A673 (cell line): ENCODE results near the gene SOX6. TPM values are rescaled to one million over a fixed set of nuclear protein-coding genes. Genes with fewer than 3 reads are reported as not detected.

Source experiments
- BruUV-seq: library from RNA; stranded (reverse); fragments of 400-500 nt; replicated peaks from 2 replicates; lab custom pipeline; 2021; lab: Mats Ljungman, UMichigan
- CTCF ChIA-PET: fragments of 300-600 bp; sonication (Branson Sonifier 250); formaldehyde crosslinking; loops from one replicate; lab custom pipeline; 2022; ENCODE audit warnings: antibody characterized with exemption; lab: Charles Lee
- POLR2A ChIA-PET: fragments of 300-600 bp; sonication (Branson Sonifier 250); formaldehyde crosslinking; loops from one replicate; lab custom pipeline; 2022; ENCODE audit warnings: antibody characterized with exemption; ENCODE audit not compliant: low non-redundant PET; lab: Charles Lee
- DNase-seq: peaks from one replicate; pipeline ENCODE4 v3.0.0-alpha.2; 2015; ENCODE audit warnings: low spot score
- H3K27ac ChIP-seq: fragments of 200-600 bp; sonication (generic); 2 replicates; pipeline ENCODE4 v1.5.1; 2016; ENCODE audit warnings: mixed run types, low read depth, mild to moderate bottlenecking, mixed read lengths, antibody characterized with exemption, low read length; ENCODE audit not compliant: poor library complexity, severe bottlenecking
- H3K27me3 ChIP-seq: fragments of 200-600 bp; sonication (generic); replicated peaks from 2 replicates; pipeline ENCODE4 v1.6.1; 2017; ENCODE audit warnings: mixed run types, low read depth, mild to moderate bottlenecking, mixed read lengths, antibody characterized with exemption, low read length; ENCODE audit not compliant: insufficient read depth, poor library complexity
- H3K36me3 ChIP-seq: fragments of 200-600 bp; sonication (generic); 2 replicates; pipeline ENCODE4 v1.6.1; 2016; ENCODE audit warnings: mixed run types, mild to moderate bottlenecking, mixed read lengths, antibody characterized with exemption, low read length; ENCODE audit not compliant: insufficient read depth, poor library complexity, severe bottlenecking
- H3K4me1 ChIP-seq: fragments of 200-600 bp; sonication (generic); 2 replicates; pipeline ENCODE4 v1.6.1; 2017; ENCODE audit warnings: mixed run types, mild to moderate bottlenecking, mixed read lengths, antibody characterized with exemption, low read length; ENCODE audit not compliant: insufficient read depth, poor library complexity, severe bottlenecking
- H3K4me3 ChIP-seq: fragments of 200-600 bp; sonication (generic); 2 replicates; pipeline ENCODE4 v1.5.1; 2016; ENCODE audit warnings: low read depth, mixed run types, mild to moderate bottlenecking, mixed read lengths, low read length; ENCODE audit not compliant: poor library complexity, severe bottlenecking
- H3K9me3 ChIP-seq: fragments of 200-600 bp; sonication (generic); 2 replicates; pipeline ENCODE4 v1.6.1; 2016; ENCODE audit warnings: mixed run types, low read depth, mild to moderate bottlenecking, mixed read lengths, antibody characterized with exemption, low read length; ENCODE audit not compliant: poor library complexity, severe bottlenecking
- EZH2 ChIP-seq: fragments of 200-600 bp; sonication (generic); IDR thresholded peaks from 2 replicates; pipeline ENCODE4 v1.6.1; 2017; ENCODE audit warnings: borderline replicate concordance, low read depth, mild to moderate bottlenecking, mixed read lengths, antibody characterized with exemption, low read length; ENCODE audit not compliant: poor library complexity, severe bottlenecking
- intact Hi-C: fragments of 100-400 bp; cut with micrococcal nuclease; formaldehyde crosslinking; loops from one replicate; pipeline ENCODE4 v1.10.0; 2022; ENCODE audit not compliant: unreplicated experiment
- total RNA-seq: library from RNA; stranded (reverse); gene quantifications from 2 replicates; pipeline ENCODE4 v1.2.3, GENCODE V29; 2021
- TF ChIP-seq, protein P1 (sequence below): fragments of 300-800, 200-600 bp; sonication (generic); conservative IDR thresholded peaks from 2 replicates; pipeline ENCODE4 v1.5.1; 2017; ENCODE audit warnings: low read depth, mild to moderate bottlenecking, antibody characterized with exemption, low read length, moderate library complexity, mixed read lengths

The SOX6 gene
- total RNA-seq, 1 experiment from 2014 or later: 27.5 TPM

DNA sequence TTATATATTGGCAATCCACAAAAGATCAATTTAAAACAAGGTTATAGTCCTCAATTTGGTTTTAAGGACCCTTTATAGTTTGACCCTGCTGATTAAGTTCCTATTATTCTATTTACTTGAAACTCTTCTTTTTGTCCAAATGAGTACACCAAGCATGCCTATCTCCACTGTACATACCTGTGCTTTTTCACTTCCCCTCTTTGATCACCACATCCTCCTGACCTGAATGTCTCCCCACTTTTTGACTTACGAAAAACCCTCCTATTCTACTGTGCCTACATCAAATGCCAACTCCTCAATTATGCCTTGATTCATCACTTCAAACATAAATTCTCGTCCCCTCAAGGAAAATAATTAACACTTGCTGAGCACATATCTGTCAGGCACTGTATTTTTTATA lies 113.5 kb downstream of the SOX6 start:
- TF ChIP-seq, protein P1, sequence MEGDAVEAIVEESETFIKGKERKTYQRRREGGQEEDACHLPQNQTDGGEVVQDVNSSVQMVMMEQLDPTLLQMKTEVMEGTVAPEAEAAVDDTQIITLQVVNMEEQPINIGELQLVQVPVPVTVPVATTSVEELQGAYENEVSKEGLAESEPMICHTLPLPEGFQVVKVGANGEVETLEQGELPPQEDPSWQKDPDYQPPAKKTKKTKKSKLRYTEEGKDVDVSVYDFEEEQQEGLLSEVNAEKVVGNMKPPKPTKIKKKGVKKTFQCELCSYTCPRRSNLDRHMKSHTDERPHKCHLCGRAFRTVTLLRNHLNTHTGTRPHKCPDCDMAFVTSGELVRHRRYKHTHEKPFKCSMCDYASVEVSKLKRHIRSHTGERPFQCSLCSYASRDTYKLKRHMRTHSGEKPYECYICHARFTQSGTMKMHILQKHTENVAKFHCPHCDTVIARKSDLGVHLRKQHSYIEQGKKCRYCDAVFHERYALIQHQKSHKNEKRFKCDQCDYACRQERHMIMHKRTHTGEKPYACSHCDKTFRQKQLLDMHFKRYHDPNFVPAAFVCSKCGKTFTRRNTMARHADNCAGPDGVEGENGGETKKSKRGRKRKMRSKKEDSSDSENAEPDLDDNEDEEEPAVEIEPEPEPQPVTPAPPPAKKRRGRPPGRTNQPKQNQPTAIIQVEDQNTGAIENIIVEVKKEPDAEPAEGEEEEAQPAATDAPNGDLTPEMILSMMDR: no peak
- no peak for TF ChIP-seq EZH2
- no peaks in the 10 kb centered on the region for H3K27me3 ChIP-seq
- H3K9me3 ChIP-seq: peaks cover 6% of the 10 kb centered on the region
- H3K36me3 ChIP-seq: peaks cover 4% of the 10 kb centered on the region
- H3K27ac ChIP-seq: no peak overlapping the region
- no peaks in the 10 kb centered on the region for H3K4me1 ChIP-seq
- ChIA-PET POLR2A (no interaction called here), CTCF (no interaction called here)
- no TSS peak for BruUV-seq
- DNase-seq: no peak
- intact Hi-C loops: no loop called here
- no peak overlapping the region for H3K4me3 ChIP-seq

DNA sequence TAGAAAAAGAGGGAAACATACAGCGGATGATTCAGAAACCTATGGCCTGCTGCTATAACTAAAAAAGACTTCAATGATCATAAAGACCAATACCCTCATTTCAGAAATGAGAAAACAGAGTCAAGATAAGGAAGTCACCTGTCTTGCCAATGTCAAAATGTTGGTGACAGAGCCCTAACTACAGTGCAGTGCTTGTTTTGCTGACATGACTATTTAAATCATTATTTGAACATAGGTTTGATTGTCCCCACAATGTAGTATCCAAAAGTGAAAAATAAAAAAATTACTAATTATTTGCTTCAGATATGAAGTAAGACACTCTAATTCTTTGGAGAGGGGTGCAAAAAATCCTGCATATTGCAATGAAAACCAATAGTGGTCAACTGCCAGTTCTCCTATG lies 115.7 kb downstream of the SOX6 start:
- Histone ChIP-seq H3K9me3 (peaks cover under 1% of the 10 kb centered on the region), H3K36me3 (no peaks in the 10 kb centered on the region), H3K27me3 (no peaks in the 10 kb centered on the region), H3K4me3 (no peak overlapping the region), H3K4me1 (peaks cover 4% of the 10 kb centered on the region), H3K27ac (no peak overlapping the region)
- CTCF ChIA-PET: no interaction called here
- no TSS peak for BruUV-seq
- DNase-seq: no peak
- no peak for TF ChIP-seq EZH2
- TF ChIP-seq, protein P1: no peak
- POLR2A ChIA-PET: no interaction called here
- intact Hi-C loops: no loop called here

DNA sequence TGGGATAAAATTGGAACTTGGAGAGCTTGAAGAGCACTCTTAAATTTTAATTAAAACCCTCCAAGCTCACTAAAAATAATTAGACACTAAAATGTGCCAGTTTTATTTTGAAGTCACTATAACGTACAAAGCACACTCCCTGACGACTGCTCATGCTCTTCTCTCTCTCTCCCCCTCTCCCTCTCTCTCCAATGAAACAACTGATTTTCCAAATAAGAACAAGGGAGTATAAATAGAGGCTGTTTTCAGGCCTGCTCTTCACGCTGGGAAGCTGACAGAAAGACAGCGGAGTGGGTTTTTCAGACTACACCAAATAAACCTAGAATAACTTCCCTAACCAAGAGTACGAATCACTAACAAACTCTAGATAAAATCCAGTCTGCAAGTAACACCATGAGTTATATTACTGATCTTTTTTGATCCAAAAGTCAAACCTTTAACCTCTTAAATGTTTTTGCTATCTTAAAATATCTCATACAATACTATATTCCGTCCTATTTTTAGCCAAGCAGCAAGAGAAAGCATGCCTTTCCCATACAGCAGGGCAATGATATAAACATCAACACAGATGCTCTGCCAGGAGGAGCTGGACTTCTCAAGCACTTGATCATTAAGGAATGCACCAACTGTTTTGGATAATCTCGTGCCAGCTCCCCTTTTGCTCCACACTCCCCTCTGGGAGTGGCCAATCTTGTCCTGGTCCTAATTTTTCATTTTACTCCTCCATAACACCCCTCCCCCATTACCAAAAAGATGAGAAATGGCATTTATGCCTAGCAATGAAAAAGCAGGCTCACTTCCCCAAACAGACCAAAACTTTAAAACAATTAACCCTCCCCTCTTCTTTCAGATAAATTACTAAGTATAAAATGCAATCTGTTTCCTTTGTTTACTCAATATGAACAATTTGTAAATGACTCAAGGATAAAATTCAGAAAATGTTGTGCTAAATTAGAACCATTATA lies 116.9 kb downstream of the SOX6 start:
- BruUV-seq: no TSS peak
- ChIA-PET POLR2A (no interaction called here), CTCF (no interaction called here)
- peaks cover 8% of the 10 kb centered on the region for H3K4me1 ChIP-seq
- no peaks in the 10 kb centered on the region for H3K9me3 ChIP-seq
- H3K36me3 ChIP-seq: no peaks in the 10 kb centered on the region
- no peaks in the 10 kb centered on the region for H3K27me3 ChIP-seq
- no peak for DNase-seq
- TF ChIP-seq EZH2: no peak
- TF ChIP-seq, protein P1: no peak
- intact Hi-C loops: no loop called here
- no peak overlapping the region for H3K27ac ChIP-seq
- no peak overlapping the region for H3K4me3 ChIP-seq
